HUES6 (cell line): ENCODE data around the gene C15orf39.

Experiments
- H3K27ac ChIP-seq: 2 replicates; pipeline ENCODE4 v1.7.0; 2013; ENCODE audit warnings: low read depth, mild to moderate bottlenecking, low read length, inconsistent platforms
- H3K27me3 ChIP-seq: 2 replicates; pipeline ENCODE4 v1.6.1; 2013; ENCODE audit warnings: low read length; ENCODE audit not compliant: control insufficient read depth, insufficient read depth
- H3K36me3 ChIP-seq: 2 replicates; pipeline ENCODE4 v1.6.1; 2013; ENCODE audit warnings: low read length; ENCODE audit not compliant: control insufficient read depth, insufficient read depth
- H3K4me1 ChIP-seq: 2 replicates; pipeline ENCODE4 v1.6.1; 2013; ENCODE audit warnings: low read length; ENCODE audit not compliant: control insufficient read depth, insufficient read depth
- H3K4me3 ChIP-seq: 2 replicates; pipeline ENCODE4 v1.5.1; 2013; ENCODE audit warnings: low read depth, low read length
- H3K9ac ChIP-seq: one replicate; pipeline ENCODE4 v1.6.1; 2013; ENCODE audit warnings: mild to moderate bottlenecking, low read length
- H3K9me3 ChIP-seq: 2 replicates; pipeline ENCODE4 v1.6.1; 2013; ENCODE audit warnings: low read depth, low read length; ENCODE audit not compliant: control insufficient read depth, insufficient read depth

C15orf39 gene

GRCh38 chr15:75186044-75186443 lies 15.6 kb upstream of the C15orf39 start:
- Histone ChIP-seq H3K4me3 (no peak overlapping the region), H3K9me3 (peaks cover 19% of the 10 kb centered on the region), H3K27me3 (no peaks in the 10 kb centered on the region; the same call in 1 of the 2 replicates), H3K9ac (no peak overlapping the region), H3K4me1 (peaks cover 14% of the 10 kb centered on the region; the same call in 1 of the 2 replicates), H3K27ac (no peak overlapping the region), H3K36me3 (no peaks in the 10 kb centered on the region)

GRCh38 chr15:75188499-75188898 lies 13.2 kb upstream of the C15orf39 start:
- Histone ChIP-seq H3K9me3 (peaks cover 29% of the 10 kb centered on the region), H3K4me1 (peaks cover 14% of the 10 kb centered on the region; the same call in 1 of the 2 replicates), H3K36me3 (no peaks in the 10 kb centered on the region), H3K27ac (no peak overlapping the region), H3K9ac (no peak overlapping the region), H3K27me3 (peaks cover 7% of the 10 kb centered on the region; the same call in 1 of the 2 replicates), H3K4me3 (no peak overlapping the region)

GRCh38 chr15:75191235-75191634 lies 10.4 kb upstream of the C15orf39 start:
- H3K27me3 ChIP-seq = peaks cover 12% of the 10 kb centered on the region; the same call in 1 of the 2 replicates
- H3K9me3 ChIP-seq = peaks cover 29% of the 10 kb centered on the region
- H3K36me3 ChIP-seq = no peaks in the 10 kb centered on the region

GRCh38 chr15:75192307-75192706 lies 9.4 kb upstream of the C15orf39 start:
- Histone ChIP-seq H3K27ac (no peak overlapping the region), H3K4me3 (no peak overlapping the region), H3K9ac (no peak overlapping the region), H3K36me3 (no peaks in the 10 kb centered on the region), H3K4me1 (peaks cover 30% of the 10 kb centered on the region), H3K9me3 (peaks cover 29% of the 10 kb centered on the region), H3K27me3 (peaks cover 12% of the 10 kb centered on the region; the same call in 1 of the 2 replicates)

More at GRCh38 chr15:75191235-75191634, 10.4 kb upstream of the C15orf39 start:
- H3K4me1 ChIP-seq = peaks cover 28% of the 10 kb centered on the region
- H3K27ac ChIP-seq = no peak overlapping the region
- no peak overlapping the region for H3K9ac ChIP-seq
- no peak overlapping the region for H3K4me3 ChIP-seq

- Histone ChIP-seq H3K27me3 (peaks cover 12% of the 10 kb centered on the region; the same call in 1 of the 2 replicates), H3K9ac (no peak overlapping the region), H3K9me3 (peaks cover 29% of the 10 kb centered on the region), H3K36me3 (no peaks in the 10 kb centered on the region), H3K27ac (no peak overlapping the region), H3K4me1 (peaks cover 30% of the 10 kb centered on the region), H3K4me3 (no peak overlapping the region)
Observed at GRCh38 chr15:75193272-75193671, 8.4 kb upstream of the C15orf39 start.

GRCh38 chr15:75193976-75194375 lies 7.7 kb upstream of the C15orf39 start:
- Histone ChIP-seq H3K27ac (no peak overlapping the region), H3K9ac (no peak overlapping the region), H3K4me1 (peaks cover 32% of the 10 kb centered on the region), H3K9me3 (peaks cover 29% of the 10 kb centered on the region), H3K27me3 (peaks cover 12% of the 10 kb centered on the region; the same call in 1 of the 2 replicates), H3K4me3 (no peak overlapping the region), H3K36me3 (no peaks in the 10 kb centered on the region)

- Histone ChIP-seq H3K4me3 (no peak overlapping the region), H3K9ac (no peak overlapping the region), H3K36me3 (no peaks in the 10 kb centered on the region), H3K27me3 (peaks cover 12% of the 10 kb centered on the region; the same call in 1 of the 2 replicates), H3K4me1 (peaks cover 37% of the 10 kb centered on the region), H3K27ac (no peak overlapping the region), H3K9me3 (peaks cover 27% of the 10 kb centered on the region)
Observed at GRCh38 chr15:75194397-75194796, 7.3 kb upstream of the C15orf39 start.

GRCh38 chr15:75195122-75195765 lies 6.4 kb upstream of the C15orf39 start:
- Histone ChIP-seq H3K4me1 (peaks cover 45% of the 10 kb centered on the region), H3K27ac (no peak overlapping the region), H3K9me3 (peaks cover 18% of the 10 kb centered on the region), H3K9ac (no peak overlapping the region), H3K4me3 (0 out of 2 replicates have a peak overlapping the region, but pooled peaks have one; percentile 24), H3K27me3 (peaks cover 13% of the 10 kb centered on the region; the same call in 1 of the 2 replicates), H3K36me3 (no peaks in the 10 kb centered on the region)

GRCh38 chr15:75195766-75196241 lies 5.9 kb upstream of the C15orf39 start:
- H3K9ac ChIP-seq = no peak overlapping the region
- H3K27ac ChIP-seq = no peak overlapping the region
- H3K36me3 ChIP-seq = no peaks in the 10 kb centered on the region
- H3K4me3 ChIP-seq = no peak overlapping the region
- H3K27me3 ChIP-seq = peaks cover 15% of the 10 kb centered on the region; the same call in 1 of the 2 replicates
- H3K9me3 ChIP-seq = peaks cover 13% of the 10 kb centered on the region
- H3K4me1 ChIP-seq = peaks cover 50% of the 10 kb centered on the region

- no peak overlapping the region for H3K27ac ChIP-seq
- H3K36me3 ChIP-seq = no peaks in the 10 kb centered on the region
- no peak overlapping the region for H3K9ac ChIP-seq
- no peak overlapping the region for H3K4me3 ChIP-seq
- H3K4me1 ChIP-seq = peaks cover 57% of the 10 kb centered on the region
- H3K27me3 ChIP-seq = peaks cover 8% of the 10 kb centered on the region; the same call in 1 of the 2 replicates
- H3K9me3 ChIP-seq = no peaks in the 10 kb centered on the region
Observed at GRCh38 chr15:75197062-75197630, 4.5 kb upstream of the C15orf39 start.
